ENCODE measurements around the gene SYNJ2. TPM values are rescaled to one million over a fixed set of nuclear protein-coding genes. Genes with fewer than 3 reads are reported as not detected.

SYNJ2 gene
- total and polyA plus RNA-seq, 4 experiments from 2014 or later: 14.5 to 17.4 (median 15.9) TPM

- Mint-ChIP-seq H3K4me1 (peaks cover 48 to 66% (median 56%) of the 10 kb centered on the region in 4 donors), H3K9me3 (no peaks in the 10 kb centered on the region), H3K27me3 (no peaks in the 10 kb centered on the region), H3K36me3 (peaks cover 9 to 17% of the 10 kb centered on the region in 2 donors), H3K27ac (peak overlapping the region in 5 of 7 donors; percentile 18 to 74 (median 67)), H3K4me3 (peak overlapping the region in 1 of 8 donors; percentile 9)
- ChIA-PET CTCF (ENCODE audit: partially characterized antibody) (interaction anchor here (1.9 to 9.8 kb wide), 2 partner anchors 13 to 58 kb away, joined by 5 to 93 read pairs; no protein-coding TSS in a partner anchor), POLR2A (ENCODE audit: partially characterized antibody) (interaction anchor here (0.6 to 6.4 kb wide), 2 partner anchors 12 to 57 kb away, joined by 3 to 27 read pairs; no protein-coding TSS in a partner anchor)
- intact Hi-C loops (cut with micrococcal nuclease): no loop called here
- H3K36me3 ChIP-seq (ENCODE audit: insufficient read depth, low read length): peaks cover 8% of the 10 kb centered on the region
- no peak overlapping the region for H3K4me3 ChIP-seq (ENCODE audit: low read length in 2 of 2)
- H3K27me3 ChIP-seq (ENCODE audit: insufficient read depth, low read length): no peaks in the 10 kb centered on the region
- no peaks in the 10 kb centered on the region for H3K9me3 ChIP-seq (ENCODE audit: control insufficient read depth in 1 of 2, low read length in 2 of 2)
- H3K4me1 ChIP-seq (ENCODE audit: insufficient read depth, low read length): peaks cover 44% of the 10 kb centered on the region
- no peak for DNase-seq
- H3K27ac ChIP-seq (ENCODE audit: low read depth, low read length): no peak overlapping the region
Observed at GRCh38 chr6:158013904-158014504, 32.3 kb downstream of the SYNJ2 start.

GRCh38 chr6:158014505-158015187 lies 33.0 kb downstream of the SYNJ2 start:
- POLR2A ChIA-PET (ENCODE audit: partially characterized antibody): interaction anchor here (0.6 to 6.4 kb wide), 2 partner anchors 12 to 57 kb away, joined by 3 to 27 read pairs; no protein-coding TSS in a partner anchor
- DNase-seq: no peak
- intact Hi-C loops (cut with micrococcal nuclease): no loop called here

GRCh38 chr6:158015188-158015506 lies 33.5 kb downstream of the SYNJ2 start:
- peak overlapping the region in 6 of 7 donors; percentile 25 to 78 (median 74) for H3K27ac Mint-ChIP-seq
- ChIA-PET POLR2A (ENCODE audit: partially characterized antibody) (interaction anchor here (0.6 to 6.4 kb wide), 2 partner anchors 11 to 56 kb away, joined by 3 to 27 read pairs; no protein-coding TSS in a partner anchor), CTCF (ENCODE audit: partially characterized antibody) (interaction anchor here (1.7 to 9.8 kb wide), 2 partner anchors 11 to 20 kb away, joined by 4 to 93 read pairs; no protein-coding TSS in a partner anchor)
- peaks cover 15 to 21% of the 10 kb centered on the region in 2 donors for H3K36me3 Mint-ChIP-seq
- H3K27me3 Mint-ChIP-seq: no peaks in the 10 kb centered on the region
- intact Hi-C loops (cut with micrococcal nuclease): no loop called here
- no peak for DNase-seq
- Histone ChIP-seq H3K27me3 (ENCODE audit: insufficient read depth, low read length) (no peaks in the 10 kb centered on the region), H3K4me3 (ENCODE audit: low read length in 2 of 2) (no peak overlapping the region), H3K9me3 (ENCODE audit: control insufficient read depth in 1 of 2, low read length in 2 of 2) (no peaks in the 10 kb centered on the region), H3K27ac (ENCODE audit: low read depth, low read length) (no peak overlapping the region), H3K4me1 (ENCODE audit: insufficient read depth, low read length) (peaks cover 33% of the 10 kb centered on the region), H3K36me3 (ENCODE audit: insufficient read depth, low read length) (peaks cover 14% of the 10 kb centered on the region)
- no peak overlapping the region for H3K4me3 Mint-ChIP-seq
- H3K9me3 Mint-ChIP-seq: no peaks in the 10 kb centered on the region
- peaks cover 40 to 55% (median 47%) of the 10 kb centered on the region in 4 donors for H3K4me1 Mint-ChIP-seq

More at GRCh38 chr6:158014505-158015187, 33.0 kb downstream of the SYNJ2 start:
- H3K36me3 ChIP-seq (ENCODE audit: insufficient read depth, low read length): peaks cover 9% of the 10 kb centered on the region
- no peak overlapping the region for H3K27ac ChIP-seq (ENCODE audit: low read depth, low read length)
- H3K27me3 ChIP-seq (ENCODE audit: insufficient read depth, low read length): no peaks in the 10 kb centered on the region
- no peaks in the 10 kb centered on the region for H3K27me3 Mint-ChIP-seq
- peak overlapping the region in 2 of 8 donors; percentile 3 to 5 for H3K4me3 Mint-ChIP-seq
- H3K9me3 Mint-ChIP-seq: no peaks in the 10 kb centered on the region
- CTCF ChIA-PET (ENCODE audit: partially characterized antibody): interaction anchor here (1.7 to 9.8 kb wide), 3 partner anchors 12 to 57 kb away, joined by 4 to 93 read pairs (median 5); no protein-coding TSS in a partner anchor
- no peak overlapping the region for H3K4me3 ChIP-seq (ENCODE audit: low read length in 2 of 2)
- peaks cover 11 to 17% of the 10 kb centered on the region in 2 donors for H3K36me3 Mint-ChIP-seq
- peaks cover 42 to 60% (median 50%) of the 10 kb centered on the region in 4 donors for H3K4me1 Mint-ChIP-seq
- peak overlapping the region; percentile 25 to 78 (median 73) for H3K27ac Mint-ChIP-seq
- H3K4me1 ChIP-seq (ENCODE audit: insufficient read depth, low read length): peaks cover 38% of the 10 kb centered on the region
- H3K9me3 ChIP-seq (ENCODE audit: control insufficient read depth in 1 of 2, low read length in 2 of 2): no peaks in the 10 kb centered on the region

- Histone ChIP-seq H3K27ac (ENCODE audit: low read depth, low read length) (no peak overlapping the region), H3K4me1 (ENCODE audit: insufficient read depth, low read length) (peaks cover 17% of the 10 kb centered on the region), H3K4me3 (ENCODE audit: low read length in 2 of 2) (no peak overlapping the region), H3K9me3 (ENCODE audit: control insufficient read depth in 1 of 2, low read length in 2 of 2) (no peaks in the 10 kb centered on the region), H3K27me3 (ENCODE audit: insufficient read depth, low read length) (no peaks in the 10 kb centered on the region), H3K36me3 (ENCODE audit: insufficient read depth, low read length) (peaks cover 17% of the 10 kb centered on the region)
- Mint-ChIP-seq H3K27me3 (no peaks in the 10 kb centered on the region), H3K36me3 (peaks cover 20 to 21% of the 10 kb centered on the region in 2 donors), H3K9me3 (no peaks in the 10 kb centered on the region), H3K27ac (no peak overlapping the region), H3K4me3 (no peak overlapping the region), H3K4me1 (peaks cover 25 to 50% (median 36%) of the 10 kb centered on the region in 4 donors)
- intact Hi-C loops (cut with micrococcal nuclease): no loop called here
- POLR2A ChIA-PET (ENCODE audit: partially characterized antibody): interaction anchor here (6.4 kb wide), 1 partner anchor 9 kb away, joined by 27 read pairs; no protein-coding TSS in a partner anchor
- CTCF ChIA-PET (ENCODE audit: partially characterized antibody): interaction anchor here (9.8 kb wide), 1 partner anchor 10 kb away, joined by 93 read pairs; no protein-coding TSS in a partner anchor
- DNase-seq: no peak
Observed at GRCh38 chr6:158016571-158017383, 35.1 kb downstream of the SYNJ2 start.

GRCh38 chr6:158017621-158018040 lies 36.0 kb downstream of the SYNJ2 start:
- H3K27ac Mint-ChIP-seq: peak overlapping the region in 3 of 7 donors; percentile 24 to 59 (median 42)
- peaks cover 18 to 44% (median 28%) of the 10 kb centered on the region in 4 donors for H3K4me1 Mint-ChIP-seq
- Histone ChIP-seq H3K36me3 (ENCODE audit: insufficient read depth, low read length) (peaks cover 17% of the 10 kb centered on the region), H3K4me1 (ENCODE audit: insufficient read depth, low read length) (peaks cover 16% of the 10 kb centered on the region), H3K27me3 (ENCODE audit: insufficient read depth, low read length) (no peaks in the 10 kb centered on the region), H3K9me3 (ENCODE audit: control insufficient read depth in 1 of 2, low read length in 2 of 2) (no peaks in the 10 kb centered on the region), H3K27ac (ENCODE audit: low read depth, low read length) (no peak overlapping the region), H3K4me3 (ENCODE audit: low read length in 2 of 2) (no peak overlapping the region)
- DNase-seq: no peak
- intact Hi-C loops (cut with micrococcal nuclease): no loop called here
- ChIA-PET CTCF (ENCODE audit: partially characterized antibody) (interaction anchor here (1.2 to 9.8 kb wide), 2 partner anchors 9 to 55 kb away, joined by 3 to 93 read pairs; no protein-coding TSS in a partner anchor), POLR2A (ENCODE audit: partially characterized antibody) (no interaction called here)
- H3K36me3 Mint-ChIP-seq: peaks cover 20 to 21% of the 10 kb centered on the region in 2 donors
- H3K4me3 Mint-ChIP-seq: no peak overlapping the region
- no peaks in the 10 kb centered on the region for H3K27me3 Mint-ChIP-seq
- H3K9me3 Mint-ChIP-seq: no peaks in the 10 kb centered on the region

GRCh38 chr6:158018041-158018771 lies 36.5 kb downstream of the SYNJ2 start:
- no peaks in the 10 kb centered on the region for H3K9me3 Mint-ChIP-seq
- H3K4me3 ChIP-seq (ENCODE audit: low read length in 2 of 2): no peak overlapping the region
- H3K27ac Mint-ChIP-seq: peak overlapping the region in 2 of 7 donors; percentile 42 to 59
- no peaks in the 10 kb centered on the region for H3K9me3 ChIP-seq (ENCODE audit: control insufficient read depth in 1 of 2, low read length in 2 of 2)
- H3K4me1 Mint-ChIP-seq: peaks cover 18 to 40% (median 25%) of the 10 kb centered on the region in 4 donors
- no peak overlapping the region for H3K4me3 Mint-ChIP-seq
- POLR2A ChIA-PET (ENCODE audit: partially characterized antibody): no interaction called here
- peaks cover 16% of the 10 kb centered on the region for H3K4me1 ChIP-seq (ENCODE audit: insufficient read depth, low read length)
- intact Hi-C loops (cut with micrococcal nuclease): no loop called here
- peaks cover 20 to 21% of the 10 kb centered on the region in 2 donors for H3K36me3 Mint-ChIP-seq
- H3K27me3 Mint-ChIP-seq: no peaks in the 10 kb centered on the region
- H3K36me3 ChIP-seq (ENCODE audit: insufficient read depth, low read length): peaks cover 17% of the 10 kb centered on the region
- no peak overlapping the region for H3K27ac ChIP-seq (ENCODE audit: low read depth, low read length)
- DNase-seq: no peak
- CTCF ChIA-PET (ENCODE audit: partially characterized antibody): interaction anchor here (1.2 to 9.8 kb wide), 2 partner anchors 8 to 55 kb away, joined by 3 to 93 read pairs; no protein-coding TSS in a partner anchor
- H3K27me3 ChIP-seq (ENCODE audit: insufficient read depth, low read length): no peaks in the 10 kb centered on the region
